ENCODE data around the gene MTMR11. TPM values are rescaled to one million over a fixed set of nuclear protein-coding genes. Genes with fewer than 3 reads are reported as not detected.

The MTMR11 gene
- polyA plus RNA-seq, 4 donors, result 32.5 to 174 (median 116) TPM

Other genes starting within 250 kb of the MTMR11 start
- gene FCGR1A, start 154.2 kb downstream of the MTMR11 start, polyA plus RNA-seq, result 1 to 10 TPM in 2 of 4 donors, under 1 TPM in 1, not detected in 1; 0.59 to 4.5 (median 1.9) TPM
- 10 to 100 TPM; 19.7 to 49.4 (median 28.0) TPM for gene BOLA1, start 37.3 kb downstream of the MTMR11 start, polyA plus RNA-seq
- 1 to 10 TPM in 2 of 4 donors, under 1 TPM in 1, not detected in 1; 0.54 to 3.9 (median 1.9) TPM for gene SV2A, start 19.0 kb downstream of the MTMR11 start, polyA plus RNA-seq
- 10 to 100 TPM; 34.3 to 54.0 (median 42.8) TPM for gene SF3B4, start 9.1 kb downstream of the MTMR11 start, polyA plus RNA-seq
- 10 to 100 TPM in 1 of 4 donors, 1 to 10 TPM in 3; 5.1 to 16.8 (median 6.2) TPM for gene OTUD7B, start 73.8 kb upstream of the MTMR11 start, polyA plus RNA-seq
- gene VPS45, start 130.9 kb upstream of the MTMR11 start, polyA plus RNA-seq, result 10 to 100 TPM; 19.2 to 32.1 (median 22.7) TPM
- 10 to 100 TPM in 3 of 4 donors, 1 to 10 TPM in 1; 8.1 to 38.4 (median 22.0) TPM for gene PLEKHO1, start 213.0 kb upstream of the MTMR11 start, polyA plus RNA-seq

Measured in small intestine (tissue), 4 donors.